Mammary epithelial cell (primary cell): Measurements from ENCODE around the gene MARK2.

Experiments used
- EZH2 ChIP-seq: IDR thresholded peaks from 2 replicates; pipeline ENCODE4 v1.6.1; 2012; ENCODE audit warnings: low read length, inconsistent platforms, borderline replicate concordance
- TF ChIP-seq, protein P1 (sequence below), 2 donors: IDR thresholded peaks in 1 of 2; conservative IDR thresholded peaks in 1 of 2; 2 replicates each; pipeline ENCODE4 v1.5.1; 2011 to 2012; ENCODE audit warnings: inconsistent platforms in 2 of 2, low read length in 2 of 2, mild to moderate bottlenecking in 2 of 2, control low read depth in 1 of 2, low read depth in 1 of 2; ENCODE audit not compliant: insufficient read depth in 1 of 2; ENCODE audit errors: extremely low read depth in 1 of 2

DNA sequence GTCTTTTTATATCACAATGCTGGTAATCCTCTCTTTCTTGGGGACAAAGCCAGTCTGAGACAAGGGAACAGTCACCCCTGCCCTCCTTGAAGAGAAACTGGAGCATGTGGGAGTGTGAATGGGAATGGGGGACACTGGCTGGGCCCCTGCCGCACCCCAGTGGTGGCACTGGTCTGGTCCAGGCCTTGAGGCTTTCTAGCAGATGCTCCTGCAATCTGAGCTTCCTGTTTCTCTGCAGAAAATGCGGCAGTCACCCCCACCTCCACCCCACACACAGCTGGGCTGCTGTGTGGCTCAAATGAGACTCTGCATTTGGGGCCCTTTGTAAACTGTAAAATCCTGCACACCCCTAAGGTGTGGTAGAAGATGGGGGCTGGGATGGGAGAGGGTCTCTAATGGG lies 6.6 kb upstream of the MARK2 start:
- no peak for TF ChIP-seq EZH2
- TF ChIP-seq, protein P1, sequence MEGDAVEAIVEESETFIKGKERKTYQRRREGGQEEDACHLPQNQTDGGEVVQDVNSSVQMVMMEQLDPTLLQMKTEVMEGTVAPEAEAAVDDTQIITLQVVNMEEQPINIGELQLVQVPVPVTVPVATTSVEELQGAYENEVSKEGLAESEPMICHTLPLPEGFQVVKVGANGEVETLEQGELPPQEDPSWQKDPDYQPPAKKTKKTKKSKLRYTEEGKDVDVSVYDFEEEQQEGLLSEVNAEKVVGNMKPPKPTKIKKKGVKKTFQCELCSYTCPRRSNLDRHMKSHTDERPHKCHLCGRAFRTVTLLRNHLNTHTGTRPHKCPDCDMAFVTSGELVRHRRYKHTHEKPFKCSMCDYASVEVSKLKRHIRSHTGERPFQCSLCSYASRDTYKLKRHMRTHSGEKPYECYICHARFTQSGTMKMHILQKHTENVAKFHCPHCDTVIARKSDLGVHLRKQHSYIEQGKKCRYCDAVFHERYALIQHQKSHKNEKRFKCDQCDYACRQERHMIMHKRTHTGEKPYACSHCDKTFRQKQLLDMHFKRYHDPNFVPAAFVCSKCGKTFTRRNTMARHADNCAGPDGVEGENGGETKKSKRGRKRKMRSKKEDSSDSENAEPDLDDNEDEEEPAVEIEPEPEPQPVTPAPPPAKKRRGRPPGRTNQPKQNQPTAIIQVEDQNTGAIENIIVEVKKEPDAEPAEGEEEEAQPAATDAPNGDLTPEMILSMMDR (conservative IDR thresholded peaks at IDR 0.05 in 1 of 2, IDR thresholded peaks at IDR 0.05 in 1 of 2; ENCODE audit: extremely low read depth in 1 of 2, insufficient read depth in 1 of 2, low read depth in 1 of 2, low read length in 2 of 2): no peak
